Suppressor macrophage treated with lipopolysaccharide for 1 hour (primary cell): Measurements from ENCODE around the gene PNMA8C.
A peak's percentile ranks its signal among the peaks of the same experiment; 100 is the strongest.
"Not testable (repeated sequence)": the region's sequence is repeated elsewhere in the genome, so short reads cannot be mapped to it uniquely, and the experiment has no call there.

Source experiments
- DNase-seq, 3 donors: peaks; one replicate each; pipeline ENCODE4 v3.0.0-alpha.2; 2020 to 2022

Gene PNMA8C

GRCh38 chr19:46411088-46411924 lies 17.4 kb downstream of the PNMA8C start:
- no peak for DNase-seq

GRCh38 chr19:46410205-46411087 lies 18.3 kb downstream of the PNMA8C start:
- no peak for DNase-seq

- DNase-seq, result no peak
These were observed 19.5 kb downstream of the PNMA8C start for GRCh38 chr19:46409191-46409590.

- no peak for DNase-seq
These were observed 20.1 kb downstream of the PNMA8C start for GRCh38 chr19:46408664-46409039.

GRCh38 chr19:46407856-46408663 lies 20.7 kb downstream of the PNMA8C start:
- DNase-seq, result no peak

- DNase-seq, result no peak
These were observed 21.8 kb downstream of the PNMA8C start for GRCh38 chr19:46406976-46407375.

GRCh38 chr19:46404753-46405468 lies 23.8 kb downstream of the PNMA8C start:
- peak in 1 of 3 donors; percentile 25 for DNase-seq

GRCh38 chr19:46404055-46404752 lies 24.5 kb downstream of the PNMA8C start:
- DNase-seq, result peak in 1 of 3 donors; percentile 16

- no peak for DNase-seq
These were observed 26.0 kb downstream of the PNMA8C start for GRCh38 chr19:46402725-46403124.

GRCh38 chr19:46397801-46398479 lies 30.8 kb downstream of the PNMA8C start:
- not testable (repeated sequence) for DNase-seq

- DNase-seq, result no peak
These were observed 34.3 kb downstream of the PNMA8C start for GRCh38 chr19:46394402-46394797.

GRCh38 chr19:46393456-46394401 lies 35.0 kb downstream of the PNMA8C start:
- DNase-seq, result no peak

- DNase-seq, result peak; percentile 45 to 52 (median 46)
These were observed 35.9 kb downstream of the PNMA8C start for GRCh38 chr19:46392837-46393236.

- no peak for DNase-seq
These were observed 36.4 kb downstream of the PNMA8C start for GRCh38 chr19:46392252-46392801.

GRCh38 chr19:46391296-46392251 lies 37.2 kb downstream of the PNMA8C start:
- DNase-seq, result no peak

GRCh38 chr19:46390866-46391265 lies 37.9 kb downstream of the PNMA8C start:
- no peak for DNase-seq

GRCh38 chr19:46390121-46390858 lies 38.4 kb downstream of the PNMA8C start:
- DNase-seq, result no peak
